Omental fat pad (tissue), 4 donors: ENCODE measurements around the gene FAT1. TPM values are rescaled to one million over a fixed set of nuclear protein-coding genes. Genes with fewer than 3 reads are reported as not detected.

ENCODE experiments used
- ATAC-seq: fragments of 150-250 bp; one replicate; pipeline ENCODE4 v1.9.1; 2016; ENCODE audit warnings: mild to moderate bottlenecking, moderate library complexity; ENCODE audit not compliant: low FRiP score
- DNase-seq: peaks from one replicate; pipeline ENCODE4 v3.0.0-alpha.2; 2019; ENCODE audit warnings: low spot score
- total RNA-seq, 4 donors: library from RNA; depleted of rRNA; stranded (reverse); fragments of >200 nt; gene quantifications; one replicate each; pipeline ENCODE4 v1.1.0, GENCODE V29; 2016
- TF ChIP-seq, protein P1 (sequence below), 3 donors: fragments of 450-650 bp; IDR thresholded peaks; one replicate each; pipeline ENCODE4 v1.5.1; 2016 to 2017; ENCODE audit warnings: antibody characterized with exemption in 3 of 3, mild to moderate bottlenecking in 3 of 3, moderate library complexity in 2 of 3

Gene FAT1
- total RNA-seq, 4 donors from 2014 or later: 35.3 to 90.8 (median 69.9) TPM

GRCh38 chr4:186676531-186677161 lies 47.0 kb downstream of the FAT1 start:
- no peak for DNase-seq

GRCh38 chr4:186669735-186670134 lies 53.9 kb downstream of the FAT1 start:
- TF ChIP-seq, protein P1, sequence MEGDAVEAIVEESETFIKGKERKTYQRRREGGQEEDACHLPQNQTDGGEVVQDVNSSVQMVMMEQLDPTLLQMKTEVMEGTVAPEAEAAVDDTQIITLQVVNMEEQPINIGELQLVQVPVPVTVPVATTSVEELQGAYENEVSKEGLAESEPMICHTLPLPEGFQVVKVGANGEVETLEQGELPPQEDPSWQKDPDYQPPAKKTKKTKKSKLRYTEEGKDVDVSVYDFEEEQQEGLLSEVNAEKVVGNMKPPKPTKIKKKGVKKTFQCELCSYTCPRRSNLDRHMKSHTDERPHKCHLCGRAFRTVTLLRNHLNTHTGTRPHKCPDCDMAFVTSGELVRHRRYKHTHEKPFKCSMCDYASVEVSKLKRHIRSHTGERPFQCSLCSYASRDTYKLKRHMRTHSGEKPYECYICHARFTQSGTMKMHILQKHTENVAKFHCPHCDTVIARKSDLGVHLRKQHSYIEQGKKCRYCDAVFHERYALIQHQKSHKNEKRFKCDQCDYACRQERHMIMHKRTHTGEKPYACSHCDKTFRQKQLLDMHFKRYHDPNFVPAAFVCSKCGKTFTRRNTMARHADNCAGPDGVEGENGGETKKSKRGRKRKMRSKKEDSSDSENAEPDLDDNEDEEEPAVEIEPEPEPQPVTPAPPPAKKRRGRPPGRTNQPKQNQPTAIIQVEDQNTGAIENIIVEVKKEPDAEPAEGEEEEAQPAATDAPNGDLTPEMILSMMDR (IDR thresholded peaks at IDR 0.05): no peak
- DNase-seq: no peak
- ATAC-seq: peak; percentile 49

More at GRCh38 chr4:186676531-186677161, 47.0 kb downstream of the FAT1 start:
- ATAC-seq: peak; percentile 93
- TF ChIP-seq, protein P1 (IDR thresholded peaks at IDR 0.05): no peak

DNA sequence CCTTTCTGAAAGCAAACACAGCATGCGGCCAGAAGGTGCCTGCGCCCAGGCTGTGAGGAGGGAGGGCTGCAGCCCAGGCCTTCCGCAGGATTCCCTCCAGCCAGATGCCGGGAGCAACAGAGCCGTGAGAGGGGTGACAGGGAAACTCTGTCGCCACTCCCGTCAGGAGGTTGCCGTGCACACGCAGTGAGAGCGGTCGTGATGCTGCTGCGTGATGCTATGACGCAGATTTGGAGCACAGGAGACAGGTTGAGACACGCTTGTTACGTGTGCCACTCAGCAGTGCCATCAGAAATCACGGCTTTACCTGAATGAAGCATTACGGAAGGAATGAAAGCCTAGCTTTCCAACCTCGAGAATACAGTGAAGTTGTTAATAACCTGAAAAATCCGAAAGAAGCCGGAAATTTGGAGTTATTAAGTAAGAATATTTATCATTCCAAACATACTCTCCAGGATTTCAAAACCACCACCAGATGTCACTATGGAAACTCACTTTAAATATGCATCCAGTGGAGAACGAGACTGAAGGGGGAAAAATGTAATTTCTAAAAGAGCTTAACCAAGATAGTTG lies 54.4 kb downstream of the FAT1 start:
- TF ChIP-seq, protein P1 (IDR thresholded peaks at IDR 0.05): no peak
- ATAC-seq (peak; percentile 79), DNase-seq (no peak)

- TF ChIP-seq, protein P1 (IDR thresholded peaks at IDR 0.05): no peak
- ATAC-seq (no peak), DNase-seq (no peak)
Measured at GRCh38 chr4:186666750-186667149, 56.9 kb downstream of the FAT1 start.

GRCh38 chr4:186666252-186666651 lies 57.4 kb downstream of the FAT1 start:
- TF ChIP-seq, protein P1 (IDR thresholded peaks at IDR 0.05): no peak
- ATAC-seq (no peak), DNase-seq (no peak)

DNA sequence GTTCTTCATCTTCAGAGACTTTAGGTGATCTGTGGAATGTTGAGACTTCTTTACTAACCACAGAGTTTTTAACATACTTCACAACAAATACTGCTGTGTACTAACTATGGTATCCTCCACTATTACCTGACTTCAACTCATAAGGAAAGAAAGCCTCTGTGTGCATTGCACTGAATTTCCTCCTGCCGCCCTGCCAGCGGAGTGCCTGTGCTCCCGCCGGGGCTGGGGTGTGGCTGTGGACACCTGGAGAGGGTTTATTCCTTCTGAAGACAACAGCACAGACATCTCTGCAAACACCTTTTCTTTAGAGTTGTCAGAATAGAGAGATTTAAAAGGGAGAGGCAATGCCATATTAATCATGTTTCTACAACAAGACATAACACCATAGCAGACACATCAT lies 63.3 kb downstream of the FAT1 start:
- ATAC-seq: no peak

More for the DNA sequence above, 63.3 kb downstream of the FAT1 start:
- TF ChIP-seq, protein P1 (IDR thresholded peaks at IDR 0.05): no peak
- DNase-seq: no peak
